Natural killer cell (primary cell): ENCODE measurements around the gene MYMX. TPM values are rescaled to one million over a fixed set of nuclear protein-coding genes. Genes with fewer than 3 reads are reported as not detected.

ENCODE experiments used
- ATAC-seq, 3 donors: fragments of 150-1000 bp in 2 of 3; fragments of 200-7000 bp in 1 of 3; cut with Tn5 transposase; 1 replicate in 1 of 3; 2 replicates in 2 of 3; pipeline ENCODE4 v1.10.0; 2021; ENCODE audit warnings: mild to moderate bottlenecking in 2 of 3, moderate library complexity in 2 of 3
- DNase-seq, 2 donors: peaks; one replicate each; pipeline versions ENCODE4 v3.0.0 to v3.0.0-alpha.2; 2013 to 2021; ENCODE audit warnings: mixed read lengths in 1 of 2
- H3K27ac ChIP-seq: one replicate; pipeline ENCODE4 v1.5.1; 2013; ENCODE audit warnings: mild to moderate bottlenecking, low read length
- H3K27me3 ChIP-seq: one replicate; pipeline ENCODE4 v1.6.1; 2013; ENCODE audit warnings: low read length; ENCODE audit not compliant: control insufficient read depth, insufficient read depth
- H3K36me3 ChIP-seq: one replicate; pipeline ENCODE4 v1.6.1; 2013; ENCODE audit warnings: low read length; ENCODE audit not compliant: control insufficient read depth, insufficient read depth
- H3K4me1 ChIP-seq: one replicate; pipeline ENCODE4 v1.6.1; 2013; ENCODE audit warnings: low read length; ENCODE audit not compliant: control insufficient read depth, insufficient read depth
- H3K4me3 ChIP-seq: one replicate; pipeline ENCODE4 v1.5.1; 2013; ENCODE audit warnings: low read length
- H3K9me3 ChIP-seq: one replicate; pipeline ENCODE4 v1.6.1; 2013; ENCODE audit warnings: low read length; ENCODE audit not compliant: control insufficient read depth, insufficient read depth
- H3K27ac Mint-ChIP-seq, 2 donors: one replicate each; pipeline ENCODE4 v1.8.0; 2022; ENCODE audit warnings: mild to moderate bottlenecking in 2 of 2, mixed read lengths in 2 of 2, moderate library complexity in 1 of 2
- H3K27me3 Mint-ChIP-seq, 2 donors: one replicate each; pipeline ENCODE4 v1.8.0; 2022; ENCODE audit warnings: low read depth in 2 of 2, mixed read lengths in 2 of 2
- H3K36me3 Mint-ChIP-seq: one replicate; pipeline ENCODE4 v1.8.0; 2022; ENCODE audit warnings: mixed read lengths
- H3K4me1 Mint-ChIP-seq, 2 donors: one replicate each; pipeline ENCODE4 v1.8.0; 2022; ENCODE audit warnings: mixed read lengths in 2 of 2
- H3K4me3 Mint-ChIP-seq: one replicate; pipeline ENCODE4 v1.8.0; 2022; ENCODE audit warnings: mild to moderate bottlenecking, moderate library complexity, mixed read lengths
- H3K9me3 Mint-ChIP-seq, 2 donors: one replicate each; pipeline ENCODE4 v1.8.0; 2022; ENCODE audit warnings: mixed read lengths in 2 of 2
- WGBS: methylation state at CpG from one replicate; pipeline ENCODE4 v1.1.7; 2013; ENCODE audit warnings: missing lambda C conversion rate; ENCODE audit not compliant: insufficient coverage; 5-methylcytosine and 5-hydroxymethylcytosine counted together
- intact Hi-C: fragments of 100-400 bp; cut with micrococcal nuclease; formaldehyde crosslinking; loops from one replicate; pipeline ENCODE4 v1.14.2; 2022
- total RNA-seq, 4 donors: library from RNA; stranded (reverse); fragments of 120-200 nt in 1 of 4; gene quantifications; one replicate each; pipeline versions ENCODE4 v1.2.3 to v1.2.4, GENCODE V29; 2013 to 2022
- TF ChIP-seq, protein P1 (sequence below): fragments of 200-600 bp; IDR thresholded peaks from one replicate; pipeline ENCODE4 v1.8.0; 2022; ENCODE audit warnings: antibody characterized with exemption

Gene MYMX
- total RNA-seq, 3 donors from 2014 or later (not counting 1 experiment from before 2014, with no cell fraction given) = not detected

DNA sequence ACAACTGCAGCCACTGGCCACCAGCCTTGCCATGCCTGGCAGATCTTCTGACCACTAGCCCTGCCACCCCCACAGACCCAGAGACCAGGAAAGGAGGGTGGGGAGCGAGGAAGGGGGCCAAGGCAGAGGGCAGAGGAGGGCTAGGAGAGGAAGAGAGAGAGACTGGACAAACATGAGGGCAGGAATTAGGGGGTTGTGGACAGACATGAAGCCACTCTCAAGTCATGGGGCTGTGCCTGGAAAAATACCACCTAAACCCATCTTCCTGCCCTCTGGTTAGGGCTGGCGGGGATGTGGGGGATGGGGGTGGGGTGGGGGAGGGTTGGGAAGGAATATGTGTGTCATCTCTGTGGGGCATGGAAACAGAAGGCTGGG is 5.2 kb downstream of the MYMX start:
- intact Hi-C loops = loop anchor here (1.0 to 5.0 kb wide), 2 partner anchors 15 to 50 kb away; no protein-coding TSS in a partner anchor
- Histone ChIP-seq H3K27me3 (no peaks in the 10 kb centered on the region), H3K36me3 (no peaks in the 10 kb centered on the region), H3K4me1 (peaks cover 33% of the 10 kb centered on the region), H3K9me3 (no peaks in the 10 kb centered on the region), H3K4me3 (no peak overlapping the region), H3K27ac (no peak overlapping the region)
- TF ChIP-seq, protein P1, sequence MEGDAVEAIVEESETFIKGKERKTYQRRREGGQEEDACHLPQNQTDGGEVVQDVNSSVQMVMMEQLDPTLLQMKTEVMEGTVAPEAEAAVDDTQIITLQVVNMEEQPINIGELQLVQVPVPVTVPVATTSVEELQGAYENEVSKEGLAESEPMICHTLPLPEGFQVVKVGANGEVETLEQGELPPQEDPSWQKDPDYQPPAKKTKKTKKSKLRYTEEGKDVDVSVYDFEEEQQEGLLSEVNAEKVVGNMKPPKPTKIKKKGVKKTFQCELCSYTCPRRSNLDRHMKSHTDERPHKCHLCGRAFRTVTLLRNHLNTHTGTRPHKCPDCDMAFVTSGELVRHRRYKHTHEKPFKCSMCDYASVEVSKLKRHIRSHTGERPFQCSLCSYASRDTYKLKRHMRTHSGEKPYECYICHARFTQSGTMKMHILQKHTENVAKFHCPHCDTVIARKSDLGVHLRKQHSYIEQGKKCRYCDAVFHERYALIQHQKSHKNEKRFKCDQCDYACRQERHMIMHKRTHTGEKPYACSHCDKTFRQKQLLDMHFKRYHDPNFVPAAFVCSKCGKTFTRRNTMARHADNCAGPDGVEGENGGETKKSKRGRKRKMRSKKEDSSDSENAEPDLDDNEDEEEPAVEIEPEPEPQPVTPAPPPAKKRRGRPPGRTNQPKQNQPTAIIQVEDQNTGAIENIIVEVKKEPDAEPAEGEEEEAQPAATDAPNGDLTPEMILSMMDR = no peak
- no peaks in the 10 kb centered on the region for H3K9me3 Mint-ChIP-seq
- no peak for ATAC-seq
- no peak for DNase-seq
- no CpG with 5 or more reads among the region's 2 CpGs for WGBS
- H3K36me3 Mint-ChIP-seq = no peaks in the 10 kb centered on the region
- peak overlapping the region; percentile 10 for H3K4me3 Mint-ChIP-seq
- H3K4me1 Mint-ChIP-seq = peaks cover 16 to 37% of the 10 kb centered on the region in 2 donors
- peaks cover 0 to 8% of the 10 kb centered on the region in 2 donors for H3K27me3 Mint-ChIP-seq
- peak overlapping the region in 1 of 2 donors; percentile 65 for H3K27ac Mint-ChIP-seq

- Histone ChIP-seq H3K27me3 (no peaks in the 10 kb centered on the region), H3K9me3 (no peaks in the 10 kb centered on the region), H3K4me1 (peaks cover 33% of the 10 kb centered on the region), H3K36me3 (no peaks in the 10 kb centered on the region), H3K27ac (no peak overlapping the region), H3K4me3 (peak overlapping the region; percentile 38)
- peaks cover 16 to 37% of the 10 kb centered on the region in 2 donors for H3K4me1 Mint-ChIP-seq
- H3K27ac Mint-ChIP-seq = peak overlapping the region in 1 of 2 donors; percentile 81
- no peak for DNase-seq
- WGBS = 23% methylated on average over 23 of the region's 26 CpGs
- H3K27me3 Mint-ChIP-seq = peaks cover 0 to 6% of the 10 kb centered on the region in 2 donors
- intact Hi-C loops = loop anchor here (1.0 to 5.0 kb wide), 2 partner anchors 35 to 50 kb away; partner anchors contain the start of gene SLC35B2
- peak overlapping the region; percentile 78 for H3K4me3 Mint-ChIP-seq
- H3K9me3 Mint-ChIP-seq = no peaks in the 10 kb centered on the region
- TF ChIP-seq, protein P1 = no peak
- ATAC-seq = no peak
- no peaks in the 10 kb centered on the region for H3K36me3 Mint-ChIP-seq
Measured at GRCh38 chr6:44222486-44223318, 6.0 kb downstream of the MYMX start.

GRCh38 chr6:44223319-44224028 is 6.7 kb downstream of the MYMX start, which contains the start of gene SLC29A1:
Gene SLC29A1, plus strand, starts transcription at chr6:44223595. Its CDS starts 3,719 bp downstream, at chr6:44227314.
- H3K27me3 ChIP-seq = no peaks in the 10 kb centered on the region
- H3K9me3 Mint-ChIP-seq = no peaks in the 10 kb centered on the region
- H3K27ac Mint-ChIP-seq = peak within 1 kb of the TSS in 1 of 2 donors; percentile 81
- peak; percentile 82 to 87 (median 83) for ATAC-seq
- under 1% methylated on average over 73 of the region's 73 CpGs for WGBS
- no peaks in the 10 kb centered on the region for H3K9me3 ChIP-seq
- H3K4me1 ChIP-seq = peaks cover 33% of the 10 kb centered on the region
- TF ChIP-seq, protein P1 = no peak
- no peaks in the 10 kb centered on the region for H3K36me3 Mint-ChIP-seq
- intact Hi-C loops = loop anchor here (1.0 to 5.0 kb wide), 2 partner anchors 34 to 51 kb away; partner anchors contain the start of gene SLC35B2
- peak within 1 kb of the TSS; percentile 38 for H3K4me3 ChIP-seq
- no peak within 1 kb of the TSS for H3K27ac ChIP-seq
- H3K27me3 Mint-ChIP-seq = peaks cover 0 to 2% of the 10 kb centered on the region in 2 donors
- peak; percentile 72 to 90 for DNase-seq
- peaks cover 16 to 37% of the 10 kb centered on the region in 2 donors for H3K4me1 Mint-ChIP-seq
- H3K36me3 ChIP-seq = no peaks in the 10 kb centered on the region
- peak within 1 kb of the TSS; percentile 78 for H3K4me3 Mint-ChIP-seq
